ENCODE results near the gene C1QTNF12. TPM values are rescaled to one million over a fixed set of nuclear protein-coding genes. Genes with fewer than 3 reads are reported as not detected.
A peak's percentile ranks its signal among the peaks of the same experiment; 100 is the strongest.

C1QTNF12 gene
- total and polyA plus RNA-seq, 2 experiments from 2014 or later: 1.5 TPM; not detected in 1

- no peak for DNase-seq (ENCODE audit: low read depth in 1 of 2, low spot score in 1 of 2)
- Histone ChIP-seq H3K4me1 (ENCODE audit: low read depth) (no peaks in the 10 kb centered on the region), H3K9me3 (ENCODE audit: low read depth) (no peaks in the 10 kb centered on the region), H3K36me3 (no peaks in the 10 kb centered on the region), H3K27ac (no peak overlapping the region), H3K27me3 (no peaks in the 10 kb centered on the region), H3K4me3 (no peak overlapping the region)
- TF ChIP-seq CTCF (IDR thresholded peaks at IDR 0.05; ENCODE audit: low read depth, low read length): no peak
Observed at GRCh38 chr1:1292442-1292779, 45.9 kb upstream of the C1QTNF12 start.

GRCh38 chr1:1291548-1292441 is 45.3 kb upstream of the C1QTNF12 start:
- Histone ChIP-seq H3K27me3 (no peaks in the 10 kb centered on the region), H3K4me3 (no peak overlapping the region), H3K4me1 (ENCODE audit: low read depth) (no peaks in the 10 kb centered on the region), H3K9me3 (ENCODE audit: low read depth) (no peaks in the 10 kb centered on the region), H3K27ac (no peak overlapping the region), H3K36me3 (no peaks in the 10 kb centered on the region)
- TF ChIP-seq CTCF (IDR thresholded peaks at IDR 0.05; ENCODE audit: low read depth, low read length): peak; percentile 65
- DNase-seq (ENCODE audit: low read depth in 1 of 2, low spot score in 1 of 2): peak; percentile 72 to 84

GRCh38 chr1:1291023-1291528 is 44.6 kb upstream of the C1QTNF12 start:
- TF ChIP-seq CTCF (IDR thresholded peaks at IDR 0.05; ENCODE audit: low read depth, low read length): no peak
- no peak for DNase-seq (ENCODE audit: low read depth in 1 of 2, low spot score in 1 of 2)
- Histone ChIP-seq H3K27ac (no peak overlapping the region), H3K36me3 (no peaks in the 10 kb centered on the region), H3K27me3 (no peaks in the 10 kb centered on the region), H3K9me3 (ENCODE audit: low read depth) (no peaks in the 10 kb centered on the region), H3K4me3 (no peak overlapping the region), H3K4me1 (ENCODE audit: low read depth) (no peaks in the 10 kb centered on the region)

GRCh38 chr1:1290238-1290731 is 43.8 kb upstream of the C1QTNF12 start:
- H3K9me3 ChIP-seq (ENCODE audit: low read depth): no peaks in the 10 kb centered on the region
- H3K4me1 ChIP-seq (ENCODE audit: low read depth): no peaks in the 10 kb centered on the region
- H3K27me3 ChIP-seq: no peaks in the 10 kb centered on the region
- peak; percentile 53 for TF ChIP-seq CTCF (IDR thresholded peaks at IDR 0.05; ENCODE audit: low read depth, low read length)
- DNase-seq (ENCODE audit: low read depth in 1 of 2, low spot score in 1 of 2): peak; percentile 55 to 56
- no peak overlapping the region for H3K27ac ChIP-seq
- no peak overlapping the region for H3K4me3 ChIP-seq
- H3K36me3 ChIP-seq: no peaks in the 10 kb centered on the region

GRCh38 chr1:1287288-1288110 is 41.0 kb upstream of the C1QTNF12 start:
- DNase-seq (ENCODE audit: low read depth in 1 of 2, low spot score in 1 of 2): no peak
- H3K36me3 ChIP-seq: no peaks in the 10 kb centered on the region
- no peaks in the 10 kb centered on the region for H3K27me3 ChIP-seq
- no peaks in the 10 kb centered on the region for H3K9me3 ChIP-seq (ENCODE audit: low read depth)
- H3K27ac ChIP-seq: no peak overlapping the region
- no peak for TF ChIP-seq CTCF (IDR thresholded peaks at IDR 0.05; ENCODE audit: low read depth, low read length)
- H3K4me1 ChIP-seq (ENCODE audit: low read depth): no peaks in the 10 kb centered on the region
- no peak overlapping the region for H3K4me3 ChIP-seq
